CD4-positive, alpha-beta T cell treated with Interleukin-6 for 4 hours (primary cell): Measurements from ENCODE around the gene MIGA2.
A peak's percentile ranks its signal among the peaks of the same experiment; 100 is the strongest.
"Not testable (repeated sequence)": the region's sequence is repeated elsewhere in the genome, so short reads cannot be mapped to it uniquely, and the experiment has no call there.

Source experiments
- DNase-seq: peaks from one replicate; pipeline ENCODE4 v3.0.0-alpha.2; 2020; ENCODE audit warnings: mixed read lengths

The MIGA2 gene

GRCh38 chr9:129011170-129011569, 25.3 kb upstream of the MIGA2 start:
- no peak for DNase-seq

DNA sequence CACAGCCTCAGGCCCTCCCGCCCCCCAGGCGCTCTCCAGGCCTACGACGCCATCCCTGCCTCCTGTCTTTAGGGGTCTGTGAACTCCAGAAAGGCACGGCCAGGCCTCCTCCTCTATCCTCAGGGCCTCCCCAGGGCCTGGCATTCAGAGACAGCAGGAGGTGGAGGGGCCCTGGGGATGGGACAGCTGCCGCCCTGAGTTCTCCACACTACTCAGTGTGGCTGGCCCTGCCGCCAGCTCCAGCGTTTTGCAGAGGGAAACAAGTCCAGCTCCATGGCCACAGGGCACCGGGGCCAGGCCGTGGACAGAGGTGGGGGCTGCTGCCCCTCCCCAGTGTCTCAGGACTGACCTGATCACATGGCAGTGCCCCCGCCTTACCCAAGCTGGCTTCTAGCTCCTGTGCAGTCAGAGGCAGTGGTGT, 24.7 kb upstream of the MIGA2 start:
- DNase-seq = no peak

DNA sequence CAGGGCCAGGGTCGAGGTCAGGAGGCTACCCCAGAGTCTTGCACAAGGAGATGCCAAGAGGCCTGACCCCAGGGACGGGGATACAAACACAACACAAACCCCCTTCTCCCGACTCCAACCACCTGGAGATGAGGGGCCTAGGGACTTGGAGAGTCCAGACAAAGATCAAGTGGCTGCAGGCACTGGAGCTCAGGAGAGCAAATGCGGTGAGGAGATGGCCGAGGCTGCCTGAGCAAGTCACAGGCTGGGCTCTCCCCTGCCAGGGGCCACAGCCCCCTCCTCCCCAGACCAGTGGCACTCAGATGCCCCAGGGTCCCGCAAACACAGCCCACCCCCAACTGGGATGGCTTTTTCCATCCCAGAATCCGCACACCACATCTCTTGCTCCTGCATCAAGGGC, 24.1 kb upstream of the MIGA2 start:
- no peak for DNase-seq

DNA sequence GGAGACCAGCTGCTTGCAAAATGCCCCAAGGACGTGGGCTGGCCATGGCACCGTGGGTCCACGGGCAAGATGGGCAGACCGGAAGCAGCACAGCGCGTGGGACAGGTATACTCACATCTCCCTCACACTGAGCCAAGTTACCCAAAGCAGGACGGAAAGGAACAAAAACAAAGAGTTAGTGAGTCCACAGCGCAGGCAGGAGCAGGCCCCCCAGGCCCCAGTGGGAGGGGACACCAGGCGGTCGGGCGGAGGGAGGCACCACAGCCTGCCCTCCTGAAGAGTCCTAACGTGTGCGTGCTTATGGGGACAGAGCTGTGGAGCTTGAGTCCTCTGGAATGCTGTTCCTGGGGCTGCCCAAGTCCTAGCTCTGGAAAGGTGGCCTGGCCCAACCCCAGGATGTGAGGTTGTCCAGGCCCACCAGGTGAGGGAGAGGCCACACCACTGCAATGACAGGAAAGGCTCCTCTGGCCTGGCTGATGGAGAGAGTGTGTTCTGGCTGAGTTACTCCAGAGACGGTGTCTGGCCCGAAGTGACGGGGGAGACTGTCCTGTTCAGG, 23.5 kb upstream of the MIGA2 start:
- DNase-seq = no peak

- DNase-seq = no peak
Measured at GRCh38 chr9:129013674-129014073, 22.8 kb upstream of the MIGA2 start.

GRCh38 chr9:129014124-129014523, 22.3 kb upstream of the MIGA2 start:
- DNase-seq = no peak

- DNase-seq = no peak
Measured at GRCh38 chr9:129014608-129015007, 21.8 kb upstream of the MIGA2 start.

GRCh38 chr9:129021091-129021490, 15.3 kb upstream of the MIGA2 start:
- no peak for DNase-seq

DNA sequence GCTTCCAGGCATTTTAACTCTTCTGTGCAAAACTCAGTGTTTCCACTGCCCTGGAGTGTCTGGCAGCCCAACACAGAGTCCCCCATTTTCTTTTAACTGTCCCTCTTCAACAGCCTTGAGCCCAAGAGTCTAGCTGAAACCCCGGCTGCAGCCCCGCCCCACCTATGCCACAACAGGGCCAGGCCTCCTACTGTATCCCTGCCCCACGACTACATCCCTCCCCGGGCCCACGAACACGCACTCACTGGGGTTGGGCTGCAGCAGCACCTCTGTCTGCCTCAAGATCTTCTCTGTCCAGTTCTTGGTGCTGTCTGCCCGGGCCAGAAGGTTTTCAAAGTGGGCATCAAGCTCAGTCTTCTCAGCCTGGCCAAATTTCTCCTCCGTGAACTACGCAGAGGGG, 14.4 kb upstream of the MIGA2 start:
- DNase-seq = no peak

GRCh38 chr9:129023036-129023907, 13.2 kb upstream of the MIGA2 start:
- no peak for DNase-seq

GRCh38 chr9:129023908-129024233, 12.6 kb upstream of the MIGA2 start:
- no peak for DNase-seq

DNA sequence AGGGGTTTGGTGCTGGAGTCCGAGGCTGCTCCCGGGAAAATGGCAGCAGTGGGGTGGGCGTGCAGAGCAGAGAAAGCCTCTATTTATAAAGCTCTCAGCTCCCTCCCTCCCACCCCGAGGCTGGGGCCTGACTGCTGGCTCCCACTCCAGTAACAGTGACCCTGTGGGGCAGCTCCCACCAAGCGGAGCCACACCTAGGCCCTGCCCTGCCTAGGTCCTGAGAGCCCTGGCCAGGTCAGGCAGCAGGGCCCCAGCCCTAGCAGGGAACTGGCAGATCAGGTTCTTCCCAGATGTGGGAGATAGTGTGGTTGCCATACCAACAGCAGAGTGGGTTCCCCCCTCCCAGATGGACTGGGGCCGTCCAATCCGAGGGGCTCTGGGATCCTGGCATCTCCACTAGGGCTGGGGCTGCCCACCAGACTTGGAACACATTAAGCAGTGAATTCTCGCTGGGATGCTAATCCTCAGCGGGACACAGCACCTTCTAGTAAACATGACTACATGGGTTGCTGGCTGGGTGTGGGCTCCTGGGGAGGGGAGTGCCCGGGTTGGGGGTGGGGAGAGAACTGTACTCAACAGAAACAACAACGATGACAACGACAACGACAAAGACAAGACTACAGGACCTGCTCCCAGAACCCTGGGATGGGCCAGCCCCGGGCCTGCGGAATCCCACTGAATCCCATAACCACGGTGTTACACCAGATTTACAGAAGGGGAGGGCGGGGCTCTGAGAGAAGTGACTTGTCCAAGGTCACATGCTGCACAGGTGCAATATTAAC, 9.8 kb upstream of the MIGA2 start:
- DNase-seq = no peak

GRCh38 chr9:129027224-129027684, 9.2 kb upstream of the MIGA2 start:
- no peak for DNase-seq

DNA sequence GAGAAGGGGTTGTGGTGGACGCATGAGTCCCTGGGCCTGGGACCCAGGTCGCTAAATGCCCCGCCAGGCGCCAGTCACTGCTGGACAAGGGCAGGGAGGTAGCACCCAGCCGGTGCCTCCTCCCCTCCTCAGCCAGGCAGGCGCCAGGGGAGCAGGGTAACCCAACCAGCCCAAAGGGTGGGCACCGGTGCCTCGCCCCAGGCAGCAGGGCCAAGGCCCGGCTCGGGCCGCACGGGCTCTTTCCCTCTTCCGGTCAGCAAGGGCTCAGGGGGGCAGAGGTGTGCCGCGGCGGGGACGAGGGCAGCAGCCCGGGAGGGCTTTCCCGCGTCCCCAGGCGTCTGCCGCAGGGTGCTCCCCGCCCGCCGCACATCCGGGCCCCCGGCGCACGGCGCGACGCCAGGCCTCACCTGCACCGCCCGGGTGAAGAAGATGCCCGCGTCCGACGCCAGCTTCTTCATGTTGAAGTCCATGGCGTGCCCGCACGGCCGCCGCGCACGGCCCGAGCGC, 8.7 kb upstream of the MIGA2 start:
- peak; percentile 82 for DNase-seq

DNA sequence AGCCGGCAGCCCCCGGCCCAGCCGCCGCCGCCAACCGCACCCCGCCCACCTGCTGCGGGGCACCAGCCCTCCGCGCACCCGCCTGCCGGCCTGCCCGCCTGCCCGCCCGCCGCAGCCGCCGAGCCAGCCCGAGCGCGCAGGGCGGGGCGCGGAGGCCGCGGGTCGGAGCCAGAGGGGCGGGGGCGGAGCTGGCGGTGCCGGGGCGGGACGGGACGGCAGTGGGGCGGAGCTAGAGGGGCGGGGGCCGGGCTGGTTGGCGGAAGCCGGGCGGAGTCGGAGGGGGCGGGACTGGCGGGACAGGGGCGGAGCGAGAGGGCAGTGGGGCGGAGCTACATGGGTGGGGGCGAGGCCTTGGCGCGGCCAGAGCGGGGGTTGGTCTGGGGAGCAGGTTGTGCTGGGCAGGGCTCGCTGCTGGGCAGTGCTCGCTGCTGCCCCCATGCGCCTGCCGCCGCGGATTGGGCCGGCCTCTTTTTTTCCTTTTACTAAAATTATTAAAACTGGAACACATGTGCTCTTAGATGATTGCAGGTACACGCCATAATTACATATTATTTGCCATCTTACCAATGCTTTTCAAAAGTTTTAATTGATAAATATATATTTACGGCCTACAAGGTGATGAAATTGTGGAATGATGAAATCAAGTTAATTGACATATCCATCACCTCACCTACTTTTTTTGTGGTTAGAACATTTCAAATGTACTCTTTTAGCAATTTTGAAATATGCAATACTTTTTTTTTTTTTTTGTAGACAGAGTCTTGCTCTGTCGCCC, 8.0 kb upstream of the MIGA2 start, which contains the start of gene SH3GLB2:
Gene SH3GLB2 (minus strand): TSS at position 140 of the 775 bp plus-strand sequence. CDS start 177 bp downstream, outside the sequence.
- DNase-seq = peak; percentile 84

DNA sequence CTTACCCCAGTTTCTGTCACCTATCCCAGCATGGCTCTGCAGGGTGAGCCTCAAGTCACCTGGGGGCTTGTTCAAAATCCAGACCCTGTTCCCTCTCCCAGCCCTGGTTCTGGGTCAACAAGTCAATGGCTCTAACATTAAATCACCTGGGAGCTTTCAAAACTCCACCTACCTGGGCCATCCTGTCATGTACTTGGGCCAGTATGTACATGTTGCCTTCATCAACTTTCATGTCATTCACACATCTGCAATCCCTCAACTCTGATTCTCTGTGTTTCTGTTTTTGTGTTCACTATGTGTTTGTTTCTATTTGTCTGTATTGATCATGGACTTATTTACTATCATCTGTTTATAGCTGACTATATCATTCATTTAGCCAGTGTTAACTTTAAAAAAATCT, 6.2 kb upstream of the MIGA2 start:
- no peak for DNase-seq

GRCh38 chr9:129031514-129031913, 4.9 kb upstream of the MIGA2 start:
- no peak for DNase-seq

- DNase-seq = no peak
Measured at GRCh38 chr9:129032541-129033159, 3.8 kb upstream of the MIGA2 start.

DNA sequence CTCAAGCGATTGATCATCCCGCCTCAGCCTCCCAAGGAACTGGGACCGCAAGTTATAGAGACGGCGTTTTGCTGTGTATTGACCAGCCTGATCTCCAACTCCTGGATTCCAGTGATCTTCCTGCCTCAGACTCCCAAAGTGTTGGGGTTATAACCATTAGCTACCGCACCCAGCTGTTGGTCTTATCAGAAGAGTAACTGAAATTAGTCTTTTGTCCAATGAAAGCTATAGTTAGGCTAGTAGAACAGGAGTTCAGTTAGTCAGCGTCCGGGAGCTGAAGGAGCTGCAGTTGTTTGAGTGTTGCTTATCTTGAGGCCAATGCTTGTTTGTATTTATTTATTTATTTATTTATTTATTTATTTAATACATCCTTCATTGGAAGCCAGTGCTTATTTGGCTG, 3.2 kb upstream of the MIGA2 start:
- no peak for DNase-seq

GRCh38 chr9:129035838-129036237, 588 bp upstream of the MIGA2 start:
- DNase-seq = not testable (repeated sequence)

DNA sequence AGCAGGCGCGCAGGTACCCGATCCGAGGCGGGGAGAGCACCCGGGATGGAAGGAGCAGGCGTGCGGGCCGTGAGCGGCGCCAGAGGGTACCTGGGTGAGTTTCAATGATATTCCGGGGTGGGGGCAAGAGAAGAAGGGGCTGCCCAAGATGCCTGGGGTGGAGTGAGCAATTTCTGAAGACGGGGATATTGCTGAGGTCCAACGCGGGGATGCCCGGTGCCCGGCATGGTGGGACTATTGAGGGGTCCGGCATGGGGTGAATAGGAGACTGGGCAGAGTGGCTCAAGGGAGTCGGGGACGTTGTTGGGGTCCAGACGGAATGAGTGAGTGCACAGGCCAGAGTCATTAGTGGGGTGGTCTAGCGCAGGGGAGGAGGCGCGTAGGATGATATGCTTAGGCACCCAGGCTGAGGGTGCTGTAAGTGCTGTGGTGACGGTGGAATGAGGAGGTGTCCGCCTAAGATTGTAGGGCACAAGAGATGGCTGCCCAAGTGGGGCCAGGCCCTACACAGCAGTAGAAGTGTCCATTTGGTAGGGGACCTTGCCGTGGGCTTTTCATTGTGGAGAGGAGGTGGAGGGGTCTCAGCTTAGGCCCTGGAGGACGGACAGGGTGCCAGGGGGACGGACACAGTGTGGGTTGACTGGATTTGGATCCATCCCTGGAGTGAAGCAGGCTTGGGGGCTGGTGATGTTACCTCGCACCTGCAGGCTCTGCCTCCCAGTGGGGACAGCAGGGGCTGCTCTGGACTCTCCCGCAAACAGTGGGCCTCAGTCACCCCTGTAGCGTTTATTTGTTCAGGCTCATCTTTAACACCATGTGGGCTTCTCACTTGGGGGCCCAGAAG, 719 bp downstream of the MIGA2 start:
- DNase-seq = no peak
